Stimulated activated CD4-positive, alpha-beta T cell treated with anti-CD3 and anti-CD28 coated beads, TNF-alpha, amount 100 ng/mL, for 48 hours (primary cell): Measurements from ENCODE around the gene RABEP1.
"Not testable (repeated sequence)": the region's sequence is repeated elsewhere in the genome, so short reads cannot be mapped to it uniquely, and the experiment has no call there.

Experiments
- DNase-seq, 3 donors: peaks; one replicate each; pipeline ENCODE4 v3.0.0-alpha.2; 2020; ENCODE audit warnings: low read depth in 3 of 3

Gene RABEP1

GRCh38 chr17:5424909-5425308 lies 142.8 kb downstream of the RABEP1 start:
- no peak for DNase-seq

- DNase-seq: no peak
These were observed 143.7 kb downstream of the RABEP1 start for GRCh38 chr17:5425826-5426225.

GRCh38 chr17:5429191-5429887 lies 147.3 kb downstream of the RABEP1 start:
- no peak for DNase-seq

- DNase-seq: no peak
These were observed 148.4 kb downstream of the RABEP1 start for GRCh38 chr17:5430413-5430999.

GRCh38 chr17:5431234-5431633 lies 149.2 kb downstream of the RABEP1 start:
- DNase-seq: not testable (repeated sequence)

- DNase-seq: no peak
These were observed 150.0 kb downstream of the RABEP1 start for GRCh38 chr17:5431949-5432556.

- no peak for DNase-seq
These were observed 152.9 kb downstream of the RABEP1 start for GRCh38 chr17:5434984-5435383.
